ENCODE measurements around the gene SFXN3. TPM values are rescaled to one million over a fixed set of nuclear protein-coding genes. Genes with fewer than 3 reads are reported as not detected.

The SFXN3 gene
- total RNA-seq, 1 experiment from 2014 or later: 2.8 TPM

DNA sequence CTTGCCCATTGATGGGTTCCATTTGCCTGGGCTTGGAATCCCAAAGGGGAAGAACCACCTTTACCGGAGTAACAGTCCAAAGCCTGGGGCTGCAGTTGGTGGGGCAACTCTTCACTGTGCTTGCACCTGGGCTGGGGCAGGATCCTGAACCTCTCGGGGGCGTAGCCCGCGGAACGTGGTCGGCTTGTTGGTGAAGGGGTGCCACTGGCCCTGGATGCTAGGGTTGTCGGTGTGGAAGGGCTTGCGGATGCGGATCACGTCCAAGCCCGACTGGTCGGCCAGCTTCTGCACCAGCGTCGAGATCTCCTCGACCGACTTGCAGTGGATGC, 44.4 kb upstream of the SFXN3 start:
- Histone ChIP-seq H3K4ac (ENCODE audit: low read depth, low read length) (no peak overlapping the region), H3K23ac (ENCODE audit: insufficient read length, low read depth, low read length) (no peak overlapping the region), H4K5ac (ENCODE audit: insufficient read length, low read depth, low read length) (no peak overlapping the region), H3K79me1 (ENCODE audit: insufficient read depth, low read depth, low read length, poor library complexity, severe bottlenecking) (peaks cover 14% of the 10 kb centered on the region), H3K23me2 (ENCODE audit: insufficient read length, low read depth, low read length, poor library complexity, severe bottlenecking) (peaks cover 8% of the 10 kb centered on the region), H2BK20ac (ENCODE audit: low read depth, low read length, poor library complexity, severe bottlenecking) (no peak overlapping the region), H2BK5ac (ENCODE audit: insufficient read length, low read length) (no peak overlapping the region), H2BK12ac (ENCODE audit: insufficient read length, low read depth, low read length) (no peak overlapping the region), H3K56ac (ENCODE audit: insufficient read length, low read depth, low read length) (no peak overlapping the region), H2AK5ac (ENCODE audit: insufficient read length, low read length) (no peak overlapping the region), H3K27ac (ENCODE audit: insufficient read length, low read depth, low read length) (no peak overlapping the region), H3K18ac (ENCODE audit: insufficient read length, low read depth, low read length) (no peak overlapping the region), H4K8ac (replicated peaks; ENCODE audit: insufficient read length, low read depth, low read length) (no peak overlapping the region), H3K14ac (ENCODE audit: insufficient read depth, low read length) (no peak overlapping the region; the same call in 1 of the 2 replicates), H3K27me3 (ENCODE audit: insufficient read depth, low read length) (no peaks in the 10 kb centered on the region), H3K9ac (ENCODE audit: extremely low read depth, insufficient read length, low read length) (peak overlapping the region; percentile 76), H3K4me1 (ENCODE audit: insufficient read depth, low read length) (no peaks in the 10 kb centered on the region; the same call in 1 of the 2 replicates), H4K91ac (ENCODE audit: insufficient read length, low read depth, low read length) (no peak overlapping the region), H2BK120ac (ENCODE audit: low read depth, low read length, poor library complexity, severe bottlenecking) (no peak overlapping the region), H4K20me1 (ENCODE audit: control insufficient read depth, insufficient read depth, insufficient read length) (no peaks in the 10 kb centered on the region), H3K79me2 (ENCODE audit: insufficient read depth, low read length) (peaks cover 17% of the 10 kb centered on the region; the same call in 1 of the 2 replicates), H3K4me2 (ENCODE audit: insufficient read depth, insufficient read length, low read length) (peak overlapping the region; percentile 94), H3T11ph (ENCODE audit: low read length) (no peak overlapping the region), H2AFZ (ENCODE audit: low read length) (no peak overlapping the region), H3K9me3 (ENCODE audit: control insufficient read depth, low read depth, low read length) (no peaks in the 10 kb centered on the region), H2BK15ac (ENCODE audit: low read depth, low read length) (no peak overlapping the region)
- TF ChIP-seq, protein P1, sequence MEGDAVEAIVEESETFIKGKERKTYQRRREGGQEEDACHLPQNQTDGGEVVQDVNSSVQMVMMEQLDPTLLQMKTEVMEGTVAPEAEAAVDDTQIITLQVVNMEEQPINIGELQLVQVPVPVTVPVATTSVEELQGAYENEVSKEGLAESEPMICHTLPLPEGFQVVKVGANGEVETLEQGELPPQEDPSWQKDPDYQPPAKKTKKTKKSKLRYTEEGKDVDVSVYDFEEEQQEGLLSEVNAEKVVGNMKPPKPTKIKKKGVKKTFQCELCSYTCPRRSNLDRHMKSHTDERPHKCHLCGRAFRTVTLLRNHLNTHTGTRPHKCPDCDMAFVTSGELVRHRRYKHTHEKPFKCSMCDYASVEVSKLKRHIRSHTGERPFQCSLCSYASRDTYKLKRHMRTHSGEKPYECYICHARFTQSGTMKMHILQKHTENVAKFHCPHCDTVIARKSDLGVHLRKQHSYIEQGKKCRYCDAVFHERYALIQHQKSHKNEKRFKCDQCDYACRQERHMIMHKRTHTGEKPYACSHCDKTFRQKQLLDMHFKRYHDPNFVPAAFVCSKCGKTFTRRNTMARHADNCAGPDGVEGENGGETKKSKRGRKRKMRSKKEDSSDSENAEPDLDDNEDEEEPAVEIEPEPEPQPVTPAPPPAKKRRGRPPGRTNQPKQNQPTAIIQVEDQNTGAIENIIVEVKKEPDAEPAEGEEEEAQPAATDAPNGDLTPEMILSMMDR (conservative IDR thresholded peaks at IDR 0.05): no peak
- Mint-ChIP-seq H3K4me3 (peak overlapping the region; percentile 96 to 98), H3K27ac (0 out of 7 replicates have a peak overlapping the region, but pooled peaks of 1 of the 3 experiments have one; percentile 98), H3K27me3 (ENCODE audit: low read depth) (no peaks in the 10 kb centered on the region), H3K4me1 (peaks cover 9 to 16% of the 10 kb centered on the region in 2 experiments), H3K36me3 (ENCODE audit: insufficient read depth in 1 of 3, low read depth in 3 of 3) (peaks cover 28 to 43% (median 37%) of the 10 kb centered on the region in 3 experiments; a peak in 6 of 7 replicates), H3K9me3 (peaks cover 0 to 2% of the 10 kb centered on the region in 2 experiments; a peak in 3 of 5 replicates)
- no peak for DNase-seq
- no CpG with 5 or more reads among the region's 17 CpGs for WGBS (ENCODE audit: extremely low coverage, insufficient read length, low lambda C conversion rate)

All from H9 (cell line).